Measurements from ENCODE around the gene TSPAN9. TPM values are rescaled to one million over a fixed set of nuclear protein-coding genes. Genes with fewer than 3 reads are reported as not detected.

The TSPAN9 gene
- total and polyA plus RNA-seq, 3 donors from 2014 or later = 14.2 to 23.5 (median 19.8) TPM

DNA sequence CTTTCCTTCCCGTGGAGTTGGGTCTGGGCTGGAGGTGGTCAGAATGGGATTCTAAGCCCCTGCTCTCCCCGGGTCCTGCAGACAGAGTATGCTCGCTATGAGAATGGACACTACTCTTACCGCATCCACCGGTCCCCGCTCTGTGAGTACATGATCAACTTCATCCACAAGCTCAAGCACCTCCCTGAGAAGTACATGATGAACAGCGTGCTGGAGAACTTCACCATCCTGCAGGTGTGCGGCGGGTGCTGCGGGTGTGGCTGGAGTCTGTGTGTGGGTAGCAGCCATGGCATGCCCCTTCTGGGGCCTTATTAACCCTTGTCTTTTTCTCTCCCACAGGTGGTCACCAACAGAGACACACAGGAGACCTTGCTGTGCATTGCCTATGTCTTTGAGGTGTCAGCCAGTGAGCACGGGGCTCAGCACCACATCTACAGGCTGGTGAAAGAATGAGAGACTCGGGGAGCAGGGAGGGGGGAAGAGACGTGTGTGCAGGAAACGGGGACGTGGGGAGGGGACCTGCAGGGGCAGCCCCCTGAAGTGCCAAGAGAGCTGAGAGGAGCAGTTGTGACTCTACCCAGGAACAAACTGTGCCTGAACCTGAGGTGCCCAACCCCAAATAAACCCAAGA is 37.0 kb upstream of the TSPAN9 start:
- no peaks in the 10 kb centered on the region for H3K27me3 ChIP-seq
- H3K9me3 ChIP-seq = no peaks in the 10 kb centered on the region
- 91 to 94% methylated on average over 15 of the region's 15 CpGs for WGBS, 2 donors
- TF ChIP-seq, protein P1, sequence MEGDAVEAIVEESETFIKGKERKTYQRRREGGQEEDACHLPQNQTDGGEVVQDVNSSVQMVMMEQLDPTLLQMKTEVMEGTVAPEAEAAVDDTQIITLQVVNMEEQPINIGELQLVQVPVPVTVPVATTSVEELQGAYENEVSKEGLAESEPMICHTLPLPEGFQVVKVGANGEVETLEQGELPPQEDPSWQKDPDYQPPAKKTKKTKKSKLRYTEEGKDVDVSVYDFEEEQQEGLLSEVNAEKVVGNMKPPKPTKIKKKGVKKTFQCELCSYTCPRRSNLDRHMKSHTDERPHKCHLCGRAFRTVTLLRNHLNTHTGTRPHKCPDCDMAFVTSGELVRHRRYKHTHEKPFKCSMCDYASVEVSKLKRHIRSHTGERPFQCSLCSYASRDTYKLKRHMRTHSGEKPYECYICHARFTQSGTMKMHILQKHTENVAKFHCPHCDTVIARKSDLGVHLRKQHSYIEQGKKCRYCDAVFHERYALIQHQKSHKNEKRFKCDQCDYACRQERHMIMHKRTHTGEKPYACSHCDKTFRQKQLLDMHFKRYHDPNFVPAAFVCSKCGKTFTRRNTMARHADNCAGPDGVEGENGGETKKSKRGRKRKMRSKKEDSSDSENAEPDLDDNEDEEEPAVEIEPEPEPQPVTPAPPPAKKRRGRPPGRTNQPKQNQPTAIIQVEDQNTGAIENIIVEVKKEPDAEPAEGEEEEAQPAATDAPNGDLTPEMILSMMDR (IDR thresholded peaks at IDR 0.05) = no peak
- no peak for TF ChIP-seq POLR2A (IDR thresholded peaks at IDR 0.05)
- DNase-seq = no peak
- H3K4me1 ChIP-seq = no peaks in the 10 kb centered on the region
- H3K27ac ChIP-seq = no peak overlapping the region
- H3K36me3 ChIP-seq (ENCODE audit: low read depth, missing control alignments) = no peaks in the 10 kb centered on the region
- intact Hi-C loops (cut with DNase I; ENCODE audit: low total_unique reads) = no loop called here
- H3K4me3 ChIP-seq = no peak overlapping the region

DNA sequence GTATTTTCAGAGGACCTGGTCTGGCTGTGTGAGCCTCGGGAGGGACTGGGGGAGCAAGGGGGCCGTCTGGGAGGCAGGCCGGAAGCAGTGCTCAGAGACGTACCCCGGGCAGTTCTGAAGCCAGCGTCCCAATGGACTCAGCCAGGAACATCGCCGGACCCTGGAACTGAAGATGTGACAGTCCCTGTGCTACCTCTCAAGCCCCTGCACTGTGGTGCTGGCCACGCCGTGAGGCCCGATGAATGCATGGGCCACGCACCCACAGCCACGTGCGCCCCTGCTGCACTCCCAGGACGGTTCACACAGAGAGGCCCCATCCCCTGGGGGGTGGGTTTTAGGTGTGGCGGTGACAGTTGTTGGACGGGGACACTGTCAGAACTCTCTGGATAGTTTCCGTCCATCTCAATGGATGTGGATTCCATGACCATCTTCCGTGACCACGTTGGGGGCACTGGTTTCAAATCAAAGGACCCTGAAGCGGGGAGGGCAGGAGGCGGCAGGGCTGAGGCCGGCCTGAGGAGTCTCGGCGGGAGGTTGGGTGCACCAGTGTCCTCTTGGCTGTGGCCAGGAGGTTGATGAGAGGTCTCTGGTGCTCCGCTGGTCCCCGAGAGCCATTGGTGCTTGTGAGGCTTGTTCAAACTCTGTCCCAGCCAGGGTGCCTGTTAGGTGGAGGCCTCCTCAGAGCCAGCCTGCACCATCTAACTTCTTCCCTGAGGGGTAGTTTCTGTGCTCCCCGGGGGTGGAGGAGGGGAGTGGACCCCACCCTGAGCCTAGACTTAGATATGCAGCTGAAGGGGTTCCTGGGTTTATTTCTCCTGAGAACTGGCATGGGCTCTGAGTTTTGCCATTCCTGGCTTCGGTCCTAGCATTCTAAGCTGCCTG is 36.3 kb upstream of the TSPAN9 start:
- Histone ChIP-seq H3K36me3 (ENCODE audit: low read depth, missing control alignments) (no peaks in the 10 kb centered on the region), H3K4me1 (no peaks in the 10 kb centered on the region), H3K9me3 (no peaks in the 10 kb centered on the region), H3K27ac (no peak overlapping the region), H3K4me3 (no peak overlapping the region), H3K27me3 (no peaks in the 10 kb centered on the region)
- intact Hi-C loops (cut with DNase I; ENCODE audit: low total_unique reads) = no loop called here
- TF ChIP-seq POLR2A (IDR thresholded peaks at IDR 0.05) = no peak
- TF ChIP-seq, protein P1 (IDR thresholded peaks at IDR 0.05) = no peak
- no peak for DNase-seq
- WGBS, 2 donors = 77 to 89% methylated on average over 14 to 29 of the region's 29 CpGs

DNA sequence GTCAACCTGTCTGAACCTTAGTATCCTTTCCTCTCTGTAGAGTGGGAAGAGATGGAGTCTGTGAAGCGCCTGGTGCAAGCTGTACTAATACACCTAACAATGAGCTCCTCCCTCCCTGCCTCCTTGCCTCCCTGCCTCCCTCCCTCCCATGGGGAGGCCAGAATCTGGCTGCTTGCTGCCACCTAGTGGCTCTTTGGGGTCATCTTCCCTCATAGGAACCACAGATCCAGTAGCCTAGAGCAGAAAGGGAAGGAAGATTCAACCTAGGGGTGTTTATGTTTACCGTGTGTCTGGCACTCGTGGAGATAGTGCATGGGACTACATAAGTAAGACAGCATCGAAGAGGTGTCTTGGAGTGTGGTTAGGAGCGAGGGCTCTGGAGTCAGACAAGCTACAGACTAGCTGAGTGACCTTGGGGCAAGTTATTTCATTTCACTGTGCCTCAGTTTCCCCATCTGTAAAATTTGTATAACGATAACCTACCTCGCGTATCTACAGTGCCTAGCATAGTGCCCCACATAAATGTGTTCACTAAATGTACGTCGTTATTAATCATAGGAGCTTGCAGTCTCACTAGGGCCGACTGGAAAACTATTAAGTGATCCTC is 35.5 kb upstream of the TSPAN9 start:
- Histone ChIP-seq H3K27me3 (no peaks in the 10 kb centered on the region), H3K27ac (no peak overlapping the region), H3K36me3 (ENCODE audit: low read depth, missing control alignments) (no peaks in the 10 kb centered on the region), H3K4me3 (no peak overlapping the region), H3K9me3 (no peaks in the 10 kb centered on the region), H3K4me1 (no peaks in the 10 kb centered on the region)
- intact Hi-C loops (cut with DNase I; ENCODE audit: low total_unique reads) = no loop called here
- WGBS, 2 donors = 72% methylated on average over 11 of the region's 11 CpGs
- no peak for TF ChIP-seq POLR2A (IDR thresholded peaks at IDR 0.05)
- TF ChIP-seq, protein P1 (IDR thresholded peaks at IDR 0.05) = peak in 2 of 3 experiments; percentile 36 to 61
- peak; percentile 76 for DNase-seq

DNA sequence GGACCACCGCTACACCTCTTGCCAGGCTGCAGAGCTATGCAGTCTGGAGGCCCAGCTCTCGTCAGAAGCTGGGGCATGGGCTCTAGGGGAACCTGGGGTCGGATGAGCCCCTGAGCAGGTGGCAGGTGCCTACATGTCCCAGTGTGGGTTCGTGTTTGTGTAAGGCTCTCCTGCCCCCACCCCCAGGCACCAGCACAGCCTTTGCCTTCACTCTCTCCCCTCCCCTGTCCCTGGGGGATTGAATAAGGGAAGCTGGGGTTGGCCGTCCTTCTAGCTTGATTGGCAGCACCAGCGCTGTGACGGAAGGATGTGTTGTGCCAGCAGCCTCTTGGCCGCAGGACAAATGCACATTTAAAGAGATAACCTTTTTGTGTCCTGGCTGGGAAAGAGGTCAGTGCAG is 34.8 kb upstream of the TSPAN9 start:
- DNase-seq = no peak
- Histone ChIP-seq H3K27ac (no peak overlapping the region), H3K4me1 (no peaks in the 10 kb centered on the region), H3K27me3 (no peaks in the 10 kb centered on the region), H3K36me3 (ENCODE audit: low read depth, missing control alignments) (no peaks in the 10 kb centered on the region), H3K9me3 (no peaks in the 10 kb centered on the region), H3K4me3 (no peak overlapping the region)
- WGBS, 2 donors = 71 to 82% methylated on average over 8 of the region's 8 CpGs
- intact Hi-C loops (cut with DNase I; ENCODE audit: low total_unique reads) = no loop called here
- TF ChIP-seq, protein P1 (IDR thresholded peaks at IDR 0.05) = no peak
- no peak for TF ChIP-seq POLR2A (IDR thresholded peaks at IDR 0.05)

Data from testis (tissue), 3 donors.